ENCODE results near the gene SURF6.
A peak's percentile ranks its signal among the peaks of the same experiment; 100 is the strongest.

The SURF6 gene

GRCh38 chr9:133374612-133375115 lies 38.7 kb upstream of the SURF6 start:
- TF ChIP-seq CTCF (IDR thresholded peaks at IDR 0.05; ENCODE audit: insufficient read depth, low read depth, low read length, missing control alignments): no peak
- peak; percentile 28 for DNase-seq (ENCODE audit: low read depth)
- H3K4me3 ChIP-seq (ENCODE audit: low read length): peak overlapping the region; percentile 81

DNA sequence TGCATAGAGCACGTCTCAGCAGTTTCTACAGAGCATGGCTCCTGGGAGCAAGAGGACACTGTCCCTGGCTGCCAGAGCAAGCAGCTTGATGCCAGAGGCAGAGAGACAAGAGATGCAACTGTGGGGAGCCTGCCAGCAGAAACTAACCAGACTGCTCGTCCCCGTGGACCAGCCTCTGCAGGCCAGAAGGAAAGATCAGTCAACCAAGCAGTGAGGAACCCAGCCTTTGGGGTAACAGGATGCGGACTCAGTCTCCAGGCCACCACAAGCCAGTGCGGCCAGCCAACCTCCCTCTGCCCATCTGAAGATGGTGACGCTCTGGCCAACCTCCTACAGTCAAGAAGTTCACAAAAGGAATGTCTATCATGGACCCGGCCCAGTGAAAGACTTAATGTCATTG lies 36.2 kb upstream of the SURF6 start:
- TF ChIP-seq CTCF (IDR thresholded peaks at IDR 0.05; ENCODE audit: insufficient read depth, low read depth, low read length, missing control alignments): no peak
- no peak for DNase-seq (ENCODE audit: low read depth)
- H3K4me3 ChIP-seq (ENCODE audit: low read length): no peak overlapping the region

GRCh38 chr9:133371261-133371711 lies 35.3 kb upstream of the SURF6 start:
- TF ChIP-seq CTCF (IDR thresholded peaks at IDR 0.05; ENCODE audit: insufficient read depth, low read depth, low read length, missing control alignments): peak; percentile 13
- H3K4me3 ChIP-seq (ENCODE audit: low read length): no peak overlapping the region
- peak; percentile 18 for DNase-seq (ENCODE audit: low read depth)

GRCh38 chr9:133370685-133371084 lies 34.7 kb upstream of the SURF6 start:
- no peak for TF ChIP-seq CTCF (IDR thresholded peaks at IDR 0.05; ENCODE audit: insufficient read depth, low read depth, low read length, missing control alignments)
- H3K4me3 ChIP-seq (ENCODE audit: low read length): no peak overlapping the region
- no peak for DNase-seq (ENCODE audit: low read depth)

- DNase-seq (ENCODE audit: low read depth): no peak
- H3K4me3 ChIP-seq (ENCODE audit: low read length): no peak overlapping the region
- no peak for TF ChIP-seq CTCF (IDR thresholded peaks at IDR 0.05; ENCODE audit: insufficient read depth, low read depth, low read length, missing control alignments)
These were observed 33.9 kb upstream of the SURF6 start for GRCh38 chr9:133369933-133370332.

- no peak for TF ChIP-seq CTCF (IDR thresholded peaks at IDR 0.05; ENCODE audit: insufficient read depth, low read depth, low read length, missing control alignments)
- no peak for DNase-seq (ENCODE audit: low read depth)
- H3K4me3 ChIP-seq (ENCODE audit: low read length): no peak overlapping the region
These were observed 33.4 kb upstream of the SURF6 start for GRCh38 chr9:133369422-133369821.

- no peak for TF ChIP-seq CTCF (IDR thresholded peaks at IDR 0.05; ENCODE audit: insufficient read depth, low read depth, low read length, missing control alignments)
- H3K4me3 ChIP-seq (ENCODE audit: low read length): no peak overlapping the region
- no peak for DNase-seq (ENCODE audit: low read depth)
These were observed 32.4 kb upstream of the SURF6 start for GRCh38 chr9:133368249-133368881.

All from epithelial cell of esophagus (primary cell).